K562 (cell line): ENCODE measurements around the gene GRIP1. TPM values are rescaled to one million over a fixed set of nuclear protein-coding genes. Genes with fewer than 3 reads are reported as not detected.

ENCODE experiments used
- CSDE1 ChIP-seq, 2 experiments: fragments of 450-650 bp; IDR thresholded peaks; 2 replicates each; pipeline ENCODE4 v1.6.1; 2016; ENCODE audit warnings: mild to moderate bottlenecking in 1 of 2
- GTF3C2 ChIP-seq: IDR thresholded peaks from 3 replicates; pipeline ENCODE4 v1.6.1; 2011; ENCODE audit warnings: borderline replicate concordance, mild to moderate bottlenecking, moderate library complexity; ENCODE audit not compliant: insufficient read length; ENCODE audit errors: extremely low read depth
- KLF13 ChIP-seq: fragments of 450-650 bp; IDR thresholded peaks from 2 replicates; pipeline ENCODE4 v1.6.1; 2016; ENCODE audit warnings: missing genetic modification characterization, low read depth, mild to moderate bottlenecking, missing compliant biosample characterization, moderate library complexity, borderline replicate concordance
- ZNF280A ChIP-seq: fragments of 450-650 bp; IDR thresholded peaks from 2 replicates; pipeline ENCODE4 v1.6.1; 2018; ENCODE audit warnings: mild to moderate bottlenecking, low read depth; ENCODE audit not compliant: partially characterized antibody
- polyA plus RNA-seq, 8 experiments: library from polyadenylated mRNA; depleted of rRNA in 4 of 8; stranded (reverse) in 5 of 8; unstranded in 3 of 8; fragments of >200 nt; fragmentation: Nextera tagmentation in 2 of 8; fragmentation: Illumina TruSeq in 1 of 8; extraction: Ambion mirVana in 2 of 8; extraction: Trizol in 1 of 8; gene quantifications; 2 replicates each; pipeline versions ENCODE4 v1.2.1 to v1.2.3, GENCODE V29; 2011 to 2014; ENCODE audit warnings: inconsistent platforms in 1 of 8, missing spikeins in 1 of 8
- total RNA-seq, 7 experiments: library from RNA; depleted of rRNA in 6 of 7; stranded (reverse); fragments of >200 nt in 6 of 7; fragmentation: Illumina TruSeq in 2 of 7; extraction: Trizol in 2 of 7; gene quantifications; 2 replicates each; pipeline versions ENCODE4 v1.2.1 to v1.2.3, GENCODE V29; 2011 to 2021; ENCODE audit warnings: low replicate concordance in 1 of 7
- TF ChIP-seq, protein P1 (sequence below): fragments of 250-450 bp; sonication (Bioruptor Pico); IDR thresholded peaks from 2 replicates; pipeline ENCODE4 v1.4.0; 2020

GRIP1 gene
- total and polyA plus RNA-seq, 9 of the 15 experiments (the other 6 are each of a cell fraction or from before 2014, with no cell fraction given): 0.28 to 1.2 (median 0.45) TPM

DNA sequence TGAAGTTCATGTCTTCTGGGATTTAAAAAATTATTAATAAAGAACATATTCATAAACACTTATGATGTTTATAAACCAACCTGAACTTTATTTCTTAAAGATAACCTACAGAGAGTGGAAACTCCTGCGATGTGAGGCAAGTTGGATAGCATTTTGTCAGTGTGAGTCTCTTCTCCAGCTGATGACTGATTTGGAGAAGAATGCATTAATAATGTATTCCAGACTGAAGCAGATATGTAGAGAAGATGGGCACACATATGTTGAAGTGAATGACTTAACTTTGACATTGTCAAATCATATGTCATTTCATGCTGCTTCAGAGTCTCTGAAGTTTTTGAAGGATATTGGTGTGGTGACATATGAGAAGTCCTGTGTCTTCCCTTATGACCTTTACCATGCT, 369.3 kb downstream of the GRIP1 start (continued):
- no peak for TF ChIP-seq GTF3C2
- TF ChIP-seq CSDE1 (IDR thresholded peaks at IDR 0.05): no peak
- TF ChIP-seq KLF13: no peak
- TF ChIP-seq ZNF280A: no peak
- TF ChIP-seq, protein P1, sequence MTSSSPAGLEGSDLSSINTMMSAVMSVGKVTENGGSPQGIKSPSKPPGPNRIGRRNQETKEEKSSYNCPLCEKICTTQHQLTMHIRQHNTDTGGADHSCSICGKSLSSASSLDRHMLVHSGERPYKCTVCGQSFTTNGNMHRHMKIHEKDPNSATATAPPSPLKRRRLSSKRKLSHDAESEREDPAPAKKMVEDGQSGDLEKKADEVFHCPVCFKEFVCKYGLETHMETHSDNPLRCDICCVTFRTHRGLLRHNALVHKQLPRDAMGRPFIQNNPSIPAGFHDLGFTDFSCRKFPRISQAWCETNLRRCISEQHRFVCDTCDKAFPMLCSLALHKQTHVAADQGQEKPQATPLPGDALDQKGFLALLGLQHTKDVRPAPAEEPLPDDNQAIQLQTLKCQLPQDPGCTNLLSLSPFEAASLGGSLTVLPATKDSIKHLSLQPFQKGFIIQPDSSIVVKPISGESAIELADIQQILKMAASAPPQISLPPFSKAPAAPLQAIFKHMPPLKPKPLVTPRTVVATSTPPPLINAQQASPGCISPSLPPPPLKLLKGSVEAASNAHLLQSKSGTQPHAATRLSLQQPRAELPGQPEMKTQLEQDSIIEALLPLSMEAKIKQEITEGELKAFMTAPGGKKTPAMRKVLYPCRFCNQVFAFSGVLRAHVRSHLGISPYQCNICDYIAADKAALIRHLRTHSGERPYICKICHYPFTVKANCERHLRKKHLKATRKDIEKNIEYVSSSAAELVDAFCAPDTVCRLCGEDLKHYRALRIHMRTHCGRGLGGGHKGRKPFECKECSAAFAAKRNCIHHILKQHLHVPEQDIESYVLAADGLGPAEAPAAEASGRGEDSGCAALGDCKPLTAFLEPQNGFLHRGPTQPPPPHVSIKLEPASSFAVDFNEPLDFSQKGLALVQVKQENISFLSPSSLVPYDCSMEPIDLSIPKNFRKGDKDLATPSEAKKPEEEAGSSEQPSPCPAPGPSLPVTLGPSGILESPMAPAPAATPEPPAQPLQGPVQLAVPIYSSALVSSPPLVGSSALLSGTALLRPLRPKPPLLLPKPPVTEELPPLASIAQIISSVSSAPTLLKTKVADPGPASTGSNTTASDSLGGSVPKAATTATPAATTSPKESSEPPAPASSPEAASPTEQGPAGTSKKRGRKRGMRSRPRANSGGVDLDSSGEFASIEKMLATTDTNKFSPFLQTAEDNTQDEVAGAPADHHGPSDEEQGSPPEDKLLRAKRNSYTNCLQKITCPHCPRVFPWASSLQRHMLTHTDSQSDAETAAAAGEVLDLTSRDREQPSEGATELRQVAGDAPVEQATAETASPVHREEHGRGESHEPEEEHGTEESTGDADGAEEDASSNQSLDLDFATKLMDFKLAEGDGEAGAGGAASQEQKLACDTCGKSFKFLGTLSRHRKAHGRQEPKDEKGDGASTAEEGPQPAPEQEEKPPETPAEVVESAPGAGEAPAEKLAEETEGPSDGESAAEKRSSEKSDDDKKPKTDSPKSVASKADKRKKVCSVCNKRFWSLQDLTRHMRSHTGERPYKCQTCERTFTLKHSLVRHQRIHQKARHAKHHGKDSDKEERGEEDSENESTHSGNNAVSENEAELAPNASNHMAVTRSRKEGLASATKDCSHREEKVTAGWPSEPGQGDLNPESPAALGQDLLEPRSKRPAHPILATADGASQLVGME (CRISPR knock-in tag): no peak
